Mammary epithelial cell (primary cell): ENCODE data around the gene GRPEL2.

Source experiments
- EZH2 ChIP-seq: IDR thresholded peaks from 2 replicates; pipeline ENCODE4 v1.6.1; 2012; ENCODE audit warnings: low read length, inconsistent platforms, borderline replicate concordance
- TF ChIP-seq, protein P1 (sequence below), 2 donors: IDR thresholded peaks in 1 of 2; conservative IDR thresholded peaks in 1 of 2; 2 replicates each; pipeline ENCODE4 v1.5.1; 2011 to 2012; ENCODE audit warnings: inconsistent platforms in 2 of 2, low read length in 2 of 2, mild to moderate bottlenecking in 2 of 2, control low read depth in 1 of 2, low read depth in 1 of 2; ENCODE audit not compliant: insufficient read depth in 1 of 2; ENCODE audit errors: extremely low read depth in 1 of 2

DNA sequence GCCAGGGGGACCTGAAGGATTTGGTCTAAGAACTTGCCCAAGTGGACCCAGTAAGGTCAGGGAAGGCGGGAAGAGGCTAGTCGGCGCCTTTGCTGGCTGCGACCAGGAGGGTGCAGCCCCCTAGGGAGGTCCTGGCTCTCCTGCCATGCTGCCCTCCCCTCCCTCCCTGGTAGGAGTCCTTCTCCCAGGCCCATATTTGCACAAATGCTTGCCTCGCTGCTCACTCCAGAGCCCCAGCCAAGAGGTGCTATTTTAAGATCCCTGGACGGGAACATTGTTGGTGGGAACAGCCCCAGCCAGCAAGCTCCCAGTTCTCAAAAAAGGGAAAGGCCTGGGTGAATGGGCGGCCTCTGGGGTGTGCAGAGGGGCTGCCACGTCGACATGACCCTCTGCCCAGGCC is 38.1 kb downstream of the GRPEL2 start:
- TF ChIP-seq, protein P1, sequence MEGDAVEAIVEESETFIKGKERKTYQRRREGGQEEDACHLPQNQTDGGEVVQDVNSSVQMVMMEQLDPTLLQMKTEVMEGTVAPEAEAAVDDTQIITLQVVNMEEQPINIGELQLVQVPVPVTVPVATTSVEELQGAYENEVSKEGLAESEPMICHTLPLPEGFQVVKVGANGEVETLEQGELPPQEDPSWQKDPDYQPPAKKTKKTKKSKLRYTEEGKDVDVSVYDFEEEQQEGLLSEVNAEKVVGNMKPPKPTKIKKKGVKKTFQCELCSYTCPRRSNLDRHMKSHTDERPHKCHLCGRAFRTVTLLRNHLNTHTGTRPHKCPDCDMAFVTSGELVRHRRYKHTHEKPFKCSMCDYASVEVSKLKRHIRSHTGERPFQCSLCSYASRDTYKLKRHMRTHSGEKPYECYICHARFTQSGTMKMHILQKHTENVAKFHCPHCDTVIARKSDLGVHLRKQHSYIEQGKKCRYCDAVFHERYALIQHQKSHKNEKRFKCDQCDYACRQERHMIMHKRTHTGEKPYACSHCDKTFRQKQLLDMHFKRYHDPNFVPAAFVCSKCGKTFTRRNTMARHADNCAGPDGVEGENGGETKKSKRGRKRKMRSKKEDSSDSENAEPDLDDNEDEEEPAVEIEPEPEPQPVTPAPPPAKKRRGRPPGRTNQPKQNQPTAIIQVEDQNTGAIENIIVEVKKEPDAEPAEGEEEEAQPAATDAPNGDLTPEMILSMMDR (conservative IDR thresholded peaks at IDR 0.05 in 1 of 2, IDR thresholded peaks at IDR 0.05 in 1 of 2; ENCODE audit: extremely low read depth in 1 of 2, insufficient read depth in 1 of 2, low read depth in 1 of 2, low read length in 2 of 2) = no peak
- TF ChIP-seq EZH2 = no peak
